GM18505 (cell line): ENCODE data around the gene RAPGEF6.

Experiments
- ATAC-seq: cut with Tn5 transposase; IDR thresholded peaks from one replicate; pipeline ENCODE4 v1.9.1; 2021; ENCODE audit not compliant: unreplicated experiment
- POLR2A ChIP-seq: IDR thresholded peaks from 4 replicates; pipeline ENCODE4 v1.6.1; 2011; ENCODE audit warnings: borderline replicate concordance; ENCODE audit not compliant: insufficient read depth, insufficient read length; ENCODE audit errors: extremely low read depth

RAPGEF6 gene

GRCh38 chr5:131532031-131532640 lies 102.9 kb downstream of the RAPGEF6 start:
- TF ChIP-seq POLR2A: no peak
- no peak for ATAC-seq

DNA sequence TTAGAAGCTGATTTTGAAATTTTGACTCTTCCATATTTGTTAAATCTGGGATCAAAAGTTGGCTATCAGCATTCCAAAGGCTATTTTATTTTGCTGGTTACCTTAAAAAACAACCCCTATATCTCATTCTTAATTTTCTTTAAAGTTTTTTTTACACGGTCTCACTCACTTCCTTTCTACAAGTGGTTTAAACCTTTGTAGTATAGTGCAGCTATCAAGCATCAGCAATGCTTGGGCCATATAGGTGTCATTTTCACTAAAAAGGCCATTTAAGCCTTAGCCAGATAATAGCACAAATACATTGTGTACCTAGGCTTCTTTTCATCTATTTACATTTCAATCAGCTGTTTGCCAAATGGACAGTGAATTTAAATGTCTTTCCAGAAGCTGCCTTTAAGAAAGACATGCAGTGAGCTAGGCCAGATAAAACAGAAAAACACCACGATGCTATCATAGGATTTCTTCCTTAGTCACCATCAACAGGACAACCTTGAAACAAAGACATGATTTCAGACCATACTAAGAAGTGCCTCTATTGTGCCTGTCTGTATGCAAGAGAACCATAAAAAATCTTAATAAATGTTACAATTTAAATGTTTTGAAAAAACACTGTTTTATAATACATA lies 104.2 kb downstream of the RAPGEF6 start:
- ATAC-seq: no peak
- TF ChIP-seq POLR2A: no peak

- ATAC-seq: no peak
- no peak for TF ChIP-seq POLR2A
Measured at GRCh38 chr5:131528682-131529081, 106.3 kb downstream of the RAPGEF6 start.

GRCh38 chr5:131525805-131526204 lies 109.2 kb downstream of the RAPGEF6 start:
- ATAC-seq: no peak
- no peak for TF ChIP-seq POLR2A

GRCh38 chr5:131524431-131524830 lies 110.6 kb downstream of the RAPGEF6 start:
- TF ChIP-seq POLR2A: no peak
- no peak for ATAC-seq

GRCh38 chr5:131523500-131524185 lies 111.4 kb downstream of the RAPGEF6 start:
- TF ChIP-seq POLR2A: no peak
- ATAC-seq: no peak

GRCh38 chr5:131521252-131521651 lies 113.8 kb downstream of the RAPGEF6 start:
- no peak for TF ChIP-seq POLR2A
- ATAC-seq: no peak

GRCh38 chr5:131515348-131515747 lies 119.7 kb downstream of the RAPGEF6 start:
- no peak for TF ChIP-seq POLR2A
- no peak for ATAC-seq

DNA sequence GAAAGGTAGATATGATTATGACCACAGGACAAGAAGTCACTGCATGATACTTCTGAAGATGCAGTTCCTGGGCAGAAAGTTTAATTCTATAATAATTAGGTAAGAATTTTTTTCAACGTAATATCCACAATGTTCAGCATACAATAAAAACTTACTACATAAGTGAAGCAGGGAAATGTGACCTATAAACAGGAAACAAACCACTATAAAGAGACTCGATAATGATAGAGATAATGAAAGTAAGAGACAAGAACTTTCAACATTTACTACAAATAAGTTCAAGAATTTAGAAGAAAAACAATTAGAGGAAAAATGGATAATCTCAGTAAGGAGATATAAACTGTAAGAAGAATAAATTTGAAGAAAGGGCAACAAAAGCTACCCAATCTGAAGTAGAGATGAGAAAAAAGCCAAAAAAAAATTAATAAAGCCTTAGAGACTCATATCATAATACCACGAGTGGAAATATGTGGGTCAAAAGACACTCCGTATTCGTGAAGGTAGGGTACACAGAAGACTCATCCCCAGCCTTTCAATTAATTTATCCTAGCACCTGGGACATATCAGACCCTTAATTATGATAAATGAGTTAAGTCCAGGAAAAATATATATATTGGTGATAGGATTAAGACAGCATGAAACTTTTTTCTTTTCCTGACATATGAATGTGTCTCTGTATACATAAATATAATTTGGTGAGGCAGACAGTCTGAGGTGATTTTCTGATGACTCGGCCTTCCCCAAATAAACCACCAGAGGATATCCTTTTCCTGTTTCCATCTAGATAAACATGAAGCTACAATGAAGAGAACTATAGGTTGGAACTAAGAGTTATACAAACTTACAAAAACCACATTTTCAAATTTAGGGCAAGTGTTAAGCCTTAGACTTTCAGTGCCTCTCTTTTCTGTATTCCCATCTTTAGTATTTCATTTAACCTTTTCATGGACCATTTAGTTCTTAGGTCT lies 120.4 kb downstream of the RAPGEF6 start:
- no peak for TF ChIP-seq POLR2A
- ATAC-seq: no peak

DNA sequence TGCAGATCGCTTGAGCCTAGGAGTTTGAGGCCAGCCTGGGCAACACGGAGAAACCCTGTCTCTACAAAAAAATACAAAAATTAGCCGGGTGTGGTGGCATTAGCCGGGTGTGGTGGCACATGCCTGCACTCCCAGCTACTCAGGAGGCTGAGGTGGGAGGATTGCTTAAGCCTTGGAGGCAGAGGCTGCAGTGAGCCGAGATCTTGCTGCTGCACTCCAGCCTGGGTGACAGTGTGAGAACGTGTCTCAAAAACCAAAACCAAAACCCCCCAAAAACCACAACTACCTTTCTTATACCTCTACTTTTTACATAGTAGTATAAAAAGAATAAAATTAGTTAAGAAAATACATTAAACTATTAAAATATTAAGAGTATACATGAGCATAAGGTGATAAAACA lies 121.2 kb downstream of the RAPGEF6 start:
- no peak for TF ChIP-seq POLR2A
- no peak for ATAC-seq

GRCh38 chr5:131511934-131512333 lies 123.1 kb downstream of the RAPGEF6 start:
- TF ChIP-seq POLR2A: no peak
- ATAC-seq: no peak

GRCh38 chr5:131509801-131510200 lies 125.2 kb downstream of the RAPGEF6 start:
- no peak for ATAC-seq
- no peak for TF ChIP-seq POLR2A

- TF ChIP-seq POLR2A: no peak
- no peak for ATAC-seq
Measured at GRCh38 chr5:131505237-131505908, 129.7 kb downstream of the RAPGEF6 start.

- peak; percentile 92 for ATAC-seq
- no peak for TF ChIP-seq POLR2A
Measured at GRCh38 chr5:131496400-131496713, 138.7 kb downstream of the RAPGEF6 start.
